T-cell (primary cell): ENCODE data around the gene ARHGAP25. TPM values are rescaled to one million over a fixed set of nuclear protein-coding genes. Genes with fewer than 3 reads are reported as not detected.
"Not testable (repeated sequence)": the region's sequence is repeated elsewhere in the genome, so short reads cannot be mapped to it uniquely, and the experiment has no call there.

Experiments used
- ATAC-seq, 4 experiments: fragments of 200-7000 bp in 3 of 4; fragments of 150-1000 bp in 1 of 4; cut with Tn5 transposase; replicated peaks in 1 of 4; 1 replicate in 3 of 4; 2 replicates in 1 of 4; pipeline ENCODE4 v1.10.0; 2021; ENCODE audit warnings: moderate library complexity in 3 of 4, mild to moderate bottlenecking in 2 of 4, moderate number of reproducible peaks in 1 of 4
- CTCF ChIA-PET, 2 donors: fragments of 300-600 bp; sonication (Branson Sonifier 250); formaldehyde crosslinking; loops; one replicate each; lab custom pipeline; 2022; ENCODE audit warnings: antibody characterized with exemption in 2 of 2; lab: Charles Lee
- POLR2A ChIA-PET, 2 donors: fragments of 300-600 bp; sonication (Branson Sonifier 250); formaldehyde crosslinking; loops; one replicate each; lab custom pipeline; 2022; ENCODE audit warnings: antibody characterized with exemption in 2 of 2; lab: Charles Lee
- DNase-seq, 35 experiments: peaks; one replicate each; pipeline versions ENCODE4 v3.0.0 to v3.0.0-alpha.2; 2013 to 2023
- H3K27ac ChIP-seq: one replicate; pipeline ENCODE4 v1.5.1; 2013; ENCODE audit warnings: low read length
- H3K27me3 ChIP-seq, 2 experiments: replicated peaks in 1 of 2; 1 replicate in 1 of 2; 2 replicates in 1 of 2; pipeline versions ENCODE4 v1.6.1 to v1.7.0; 2013; ENCODE audit warnings: low read length in 1 of 2, mixed read lengths in 1 of 2; ENCODE audit not compliant: control insufficient read depth in 2 of 2, insufficient read depth in 2 of 2; ENCODE audit errors: extremely low read depth in 1 of 2
- H3K36me3 ChIP-seq, 2 donors: 1 replicate in 1 of 2; 2 replicates in 1 of 2; pipeline versions ENCODE4 v1.6.1 to v1.7.0; 2013; ENCODE audit warnings: low read length in 1 of 2; ENCODE audit not compliant: control insufficient read depth in 2 of 2, insufficient read depth in 1 of 2; ENCODE audit errors: extremely low read depth in 1 of 2
- H3K4me1 ChIP-seq, 2 experiments: 1 replicate in 1 of 2; 2 replicates in 1 of 2; pipeline versions ENCODE4 v1.6.1 to v1.7.0; 2013; ENCODE audit warnings: low read length in 2 of 2, mixed read lengths in 1 of 2; ENCODE audit not compliant: insufficient read depth in 2 of 2, control insufficient read depth in 1 of 2; ENCODE audit errors: extremely low read depth in 1 of 2
- H3K4me3 ChIP-seq, 2 donors: 1 replicate in 1 of 2; 2 replicates in 1 of 2; pipeline versions ENCODE4 v1.5.1 to v1.7.0; 2013; ENCODE audit warnings: mild to moderate bottlenecking in 2 of 2, low read length in 1 of 2, moderate library complexity in 1 of 2; ENCODE audit not compliant: control insufficient read depth in 1 of 2; ENCODE audit errors: extremely low read depth in 1 of 2
- H3K9me3 ChIP-seq: 2 replicates; pipeline ENCODE4 v1.7.0; 2013
- H3K27ac Mint-ChIP-seq, 2 donors: one replicate each; pipeline ENCODE4 v1.8.0; 2020 to 2021; ENCODE audit warnings: mild to moderate bottlenecking in 2 of 2, mixed read lengths in 2 of 2
- H3K27me3 Mint-ChIP-seq, 2 donors: one replicate each; pipeline ENCODE4 v1.8.0; 2021 to 2022; ENCODE audit warnings: mixed read lengths in 2 of 2
- H3K36me3 Mint-ChIP-seq: one replicate; pipeline ENCODE4 v1.8.0; 2021; ENCODE audit warnings: mixed read lengths
- H3K4me1 Mint-ChIP-seq, 3 donors: one replicate each; pipeline ENCODE4 v1.8.0; 2020 to 2022; ENCODE audit warnings: mixed read lengths in 3 of 3, mild to moderate bottlenecking in 1 of 3
- H3K4me3 Mint-ChIP-seq, 3 donors: one replicate each; pipeline ENCODE4 v1.8.0; 2020 to 2022; ENCODE audit warnings: mild to moderate bottlenecking in 3 of 3, mixed read lengths in 3 of 3, moderate library complexity in 3 of 3
- H3K9me3 Mint-ChIP-seq, 3 donors: one replicate each; pipeline ENCODE4 v1.8.0; 2020 to 2022; ENCODE audit warnings: mixed read lengths in 3 of 3
- WGBS: methylation state at CpG from one replicate; pipeline ENCODE4 v1.1.5; 2013; ENCODE audit warnings: missing lambda C conversion rate; ENCODE audit not compliant: insufficient coverage; 5-methylcytosine and 5-hydroxymethylcytosine counted together
- total RNA-seq, 35 experiments: library from RNA in 6 of 35; stranded (reverse) in 6 of 35; fragments of 120-200 nt in 1 of 35; gene quantifications; one replicate each; pipeline versions ENCODE4 v1.2.1 to v1.2.4 and lab custom pipeline; 2013 to 2026

ARHGAP25 gene
- total RNA-seq, 5 donors from 2014 or later (not counting 1 experiment from before 2014, with no cell fraction given) = 103 to 134 (median 123) TPM

DNA sequence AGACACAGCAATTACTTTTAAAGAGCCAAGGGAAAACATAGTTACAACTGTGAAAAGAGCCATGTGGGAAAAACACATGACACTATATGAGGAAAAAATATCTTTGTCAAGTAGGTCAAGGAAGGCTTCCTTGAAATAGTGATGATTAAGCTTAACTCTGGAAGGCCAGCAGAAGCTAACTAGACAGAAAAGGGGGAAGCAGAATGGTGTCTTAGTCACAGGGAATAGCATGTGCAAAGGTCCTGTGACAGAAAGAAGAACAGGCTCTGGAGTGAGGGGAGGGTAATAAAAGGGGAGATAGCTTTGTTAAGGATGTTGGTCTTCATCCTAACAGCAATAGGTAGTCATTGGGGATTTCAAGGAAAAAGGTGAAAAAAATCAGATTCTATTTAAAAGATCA is 64.0 kb downstream of the ARHGAP25 start:
- no peaks in the 10 kb centered on the region for H3K27me3 ChIP-seq
- POLR2A ChIA-PET = interaction anchor here (0.6 to 0.7 kb wide), 2 partner anchors 20 to 39 kb away, joined by 4 to 6 read pairs; no protein-coding TSS in a partner anchor
- no peak overlapping the region for H3K4me3 ChIP-seq
- peak overlapping the region; percentile 84 to 90 for H3K27ac Mint-ChIP-seq
- H3K36me3 Mint-ChIP-seq = peaks cover 64% of the 10 kb centered on the region
- no peaks in the 10 kb centered on the region for H3K9me3 ChIP-seq
- DNase-seq = no peak
- no peaks in the 10 kb centered on the region for H3K27me3 Mint-ChIP-seq
- H3K36me3 ChIP-seq = peaks cover 8 to 67% of the 10 kb centered on the region in 2 donors
- no peak for ATAC-seq
- peaks cover 67 to 78% (median 74%) of the 10 kb centered on the region in 3 donors for H3K4me1 Mint-ChIP-seq
- peak overlapping the region in 2 of 3 donors; percentile 7 to 49 for H3K4me3 Mint-ChIP-seq
- peak overlapping the region; percentile 0 for H3K27ac ChIP-seq
- H3K9me3 Mint-ChIP-seq = peaks cover 0 to 5% (median 4%) of the 10 kb centered on the region in 3 donors
- CTCF ChIA-PET = interaction anchor here (0.5 to 1.7 kb wide), 5 partner anchors 34 to 236 kb away, joined by 3 to 6 read pairs (median 5); no protein-coding TSS in a partner anchor
- H3K4me1 ChIP-seq = peaks cover 20 to 31% of the 10 kb centered on the region in 2 experiments

DNA sequence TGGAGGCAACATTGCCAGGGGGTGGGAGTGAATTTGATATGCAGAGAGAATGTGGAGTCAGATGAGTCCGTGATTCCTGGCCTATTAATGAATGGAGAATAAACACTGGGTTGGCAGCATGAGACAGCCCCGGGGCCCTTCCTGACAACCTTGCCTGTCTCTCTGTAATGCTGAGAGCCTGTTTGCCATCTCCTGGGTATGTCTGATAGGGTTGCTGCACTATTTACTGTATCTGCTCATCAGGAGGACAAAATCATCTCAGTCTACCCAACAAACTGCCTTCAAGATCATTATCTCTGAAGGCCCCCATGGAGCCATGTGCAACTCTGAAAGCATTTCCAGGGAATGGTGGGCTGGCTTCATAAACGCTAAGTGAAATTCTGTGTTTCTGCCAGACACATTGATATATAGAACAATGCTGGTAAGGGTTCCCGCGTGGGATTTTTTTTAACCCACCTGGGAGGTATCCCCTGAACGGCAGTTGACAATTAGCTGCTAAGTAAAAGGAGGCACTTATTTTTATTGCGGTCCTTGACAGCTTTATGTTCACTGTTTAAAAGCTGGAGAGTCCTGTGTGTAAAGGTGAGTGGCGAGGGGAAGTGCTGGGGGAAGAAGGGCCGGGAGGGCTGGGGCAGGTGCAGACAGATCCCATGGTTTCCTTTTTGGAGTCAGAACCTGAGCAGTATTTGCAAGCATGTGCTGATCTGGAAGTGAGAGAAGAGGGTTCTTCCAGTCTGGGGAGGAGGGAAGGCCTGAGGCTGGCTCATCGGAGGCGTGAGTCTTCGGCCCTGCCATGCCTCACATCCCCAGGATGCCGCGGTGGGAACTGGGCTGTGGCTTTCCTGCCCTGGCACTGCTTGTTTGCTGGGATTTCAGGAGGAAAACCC is 64.8 kb downstream of the ARHGAP25 start:
- Histone ChIP-seq H3K9me3 (no peaks in the 10 kb centered on the region), H3K4me3 (no peak overlapping the region), H3K27me3 (no peaks in the 10 kb centered on the region), H3K27ac (peak overlapping the region; percentile 25), H3K36me3 (peaks cover 11 to 72% of the 10 kb centered on the region in 2 donors), H3K4me1 (peaks cover 17 to 31% of the 10 kb centered on the region in 2 experiments)
- 98% methylated on average over 11 of the region's 14 CpGs for WGBS
- ChIA-PET CTCF (interaction anchor here (0.5 to 1.7 kb wide), 3 partner anchors 47 to 237 kb away, joined by 3 to 6 read pairs (median 5); no protein-coding TSS in a partner anchor), POLR2A (interaction anchor here in 1 of 2 donors (0.7 kb wide), 1 partner anchor 19 kb away, joined by 6 read pairs; no protein-coding TSS in a partner anchor)
- Mint-ChIP-seq H3K36me3 (peaks cover 61% of the 10 kb centered on the region), H3K27me3 (no peaks in the 10 kb centered on the region), H3K9me3 (peaks cover 0 to 5% (median 4%) of the 10 kb centered on the region in 3 donors), H3K27ac (peak overlapping the region; percentile 84 to 90), H3K4me3 (no peak overlapping the region), H3K4me1 (peaks cover 59 to 72% (median 68%) of the 10 kb centered on the region in 3 donors)
- ATAC-seq = no peak
- DNase-seq = no peak

DNA sequence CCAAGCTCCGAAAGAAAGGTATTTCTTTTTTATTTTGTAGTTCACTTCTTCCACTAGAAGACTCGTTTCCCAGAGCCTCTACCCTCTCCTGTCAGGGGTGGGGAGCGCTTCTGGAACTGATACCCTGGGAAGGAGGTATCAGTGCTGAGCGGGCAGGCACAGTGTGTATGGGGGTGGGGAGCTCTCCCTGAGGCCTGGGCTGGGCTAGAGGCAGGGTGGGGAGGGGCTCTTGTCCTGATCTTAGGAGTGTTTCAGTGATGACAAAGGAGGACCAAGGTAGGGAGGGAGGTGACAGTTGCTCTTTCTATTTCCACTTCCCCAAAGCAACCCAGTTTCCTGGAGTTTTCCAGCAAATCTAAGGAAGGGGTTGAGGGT is 65.4 kb downstream of the ARHGAP25 start:
- ChIA-PET POLR2A (no interaction called here), CTCF (interaction anchor here in 1 of 2 donors (1.7 kb wide), 1 partner anchor 48 kb away, joined by 5 read pairs; no protein-coding TSS in a partner anchor)
- peaks cover 55% of the 10 kb centered on the region for H3K36me3 Mint-ChIP-seq
- no peak for DNase-seq
- no peak for ATAC-seq
- H3K9me3 Mint-ChIP-seq = peaks cover 0 to 5% (median 4%) of the 10 kb centered on the region in 3 donors
- Histone ChIP-seq H3K9me3 (no peaks in the 10 kb centered on the region), H3K27ac (peak overlapping the region; percentile 25), H3K36me3 (peaks cover 12 to 78% of the 10 kb centered on the region in 2 donors), H3K4me3 (no peak overlapping the region), H3K27me3 (no peaks in the 10 kb centered on the region), H3K4me1 (peaks cover 14 to 31% of the 10 kb centered on the region in 2 experiments)
- peak overlapping the region; percentile 83 for H3K27ac Mint-ChIP-seq
- no peak overlapping the region for H3K4me3 Mint-ChIP-seq
- WGBS = no CpG with 5 or more reads among the region's 4 CpGs
- H3K4me1 Mint-ChIP-seq = peaks cover 58 to 71% (median 68%) of the 10 kb centered on the region in 3 donors
- H3K27me3 Mint-ChIP-seq = no peaks in the 10 kb centered on the region

DNA sequence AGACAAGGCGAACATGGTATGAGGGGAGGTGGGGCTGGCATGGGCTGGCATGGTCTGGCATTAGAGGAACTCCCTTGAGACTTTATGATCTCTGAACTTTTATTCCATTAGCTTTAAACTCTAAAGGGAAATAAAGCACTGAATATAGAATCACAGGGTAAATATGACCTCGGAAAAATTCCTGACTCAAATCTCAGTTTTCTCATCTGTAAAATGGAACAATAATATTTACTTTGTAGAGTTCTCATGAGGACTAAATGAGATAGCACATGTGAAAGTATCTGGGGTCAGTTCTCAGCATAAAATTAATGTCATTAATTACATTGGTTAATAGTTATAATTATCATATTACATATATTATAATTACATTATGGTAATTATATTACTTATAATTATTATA is 65.9 kb downstream of the ARHGAP25 start:
- peak overlapping the region; percentile 83 for H3K27ac Mint-ChIP-seq
- ATAC-seq (no peak), DNase-seq (no peak)
- peaks cover 50% of the 10 kb centered on the region for H3K36me3 Mint-ChIP-seq
- peaks cover 9 to 31% of the 10 kb centered on the region in 2 experiments for H3K4me1 ChIP-seq
- no peak overlapping the region for H3K4me3 Mint-ChIP-seq
- H3K9me3 ChIP-seq = no peaks in the 10 kb centered on the region
- H3K27ac ChIP-seq = peak overlapping the region; percentile 25
- peaks cover 0 to 5% (median 4%) of the 10 kb centered on the region in 3 donors for H3K9me3 Mint-ChIP-seq
- no peaks in the 10 kb centered on the region for H3K27me3 Mint-ChIP-seq
- H3K36me3 ChIP-seq = peaks cover 12 to 83% of the 10 kb centered on the region in 2 donors
- H3K4me3 ChIP-seq = no peak overlapping the region
- POLR2A ChIA-PET = no interaction called here
- CTCF ChIA-PET = no interaction called here
- no peaks in the 10 kb centered on the region for H3K27me3 ChIP-seq
- peaks cover 58 to 70% (median 68%) of the 10 kb centered on the region in 3 donors for H3K4me1 Mint-ChIP-seq
- WGBS = no CpG with 5 or more reads among the region's 2 CpGs

DNA sequence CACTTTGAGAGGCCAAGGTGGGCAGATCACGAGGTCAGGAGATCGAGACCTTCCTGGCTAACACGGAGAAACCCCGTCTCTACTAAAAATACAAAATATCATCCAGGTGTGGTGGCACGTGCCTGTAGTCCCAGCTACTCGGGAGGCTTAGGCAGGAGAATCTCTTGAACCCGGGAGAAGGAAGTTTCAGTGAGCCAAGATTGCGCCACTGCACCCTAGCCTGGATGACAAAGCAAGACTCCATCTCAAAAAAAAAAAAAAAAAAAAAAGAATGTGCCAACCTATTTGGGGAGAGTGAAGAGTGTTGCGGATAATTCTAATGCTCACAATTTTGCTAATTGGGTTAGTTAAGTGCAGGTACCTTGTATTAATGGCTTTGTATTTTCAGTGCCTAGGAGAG is 67.5 kb downstream of the ARHGAP25 start:
- H3K36me3 ChIP-seq = peaks cover 12 to 92% of the 10 kb centered on the region in 2 donors
- Mint-ChIP-seq H3K4me1 (peaks cover 49 to 65% (median 63%) of the 10 kb centered on the region in 3 donors), H3K27ac (peak overlapping the region in 1 of 2 donors; percentile 83), H3K36me3 (peaks cover 49% of the 10 kb centered on the region)
- POLR2A ChIA-PET, H3K9me3 Mint-ChIP-seq, H3K27ac ChIP-seq, ATAC-seq, DNase-seq, H3K4me3 ChIP-seq, H3K9me3 ChIP-seq, H3K27me3 ChIP-seq, H3K4me3 Mint-ChIP-seq, H3K27me3 Mint-ChIP-seq: not testable (repeated sequence)
- WGBS = 98% methylated on average over 4 of the region's 9 CpGs
- CTCF ChIA-PET = interaction anchor here (0.7 to 1.1 kb wide), 2 partner anchors 51 to 94 kb away, joined by 4 to 10 read pairs; no protein-coding TSS in a partner anchor
- peaks cover 0 to 25% of the 10 kb centered on the region in 2 experiments for H3K4me1 ChIP-seq

DNA sequence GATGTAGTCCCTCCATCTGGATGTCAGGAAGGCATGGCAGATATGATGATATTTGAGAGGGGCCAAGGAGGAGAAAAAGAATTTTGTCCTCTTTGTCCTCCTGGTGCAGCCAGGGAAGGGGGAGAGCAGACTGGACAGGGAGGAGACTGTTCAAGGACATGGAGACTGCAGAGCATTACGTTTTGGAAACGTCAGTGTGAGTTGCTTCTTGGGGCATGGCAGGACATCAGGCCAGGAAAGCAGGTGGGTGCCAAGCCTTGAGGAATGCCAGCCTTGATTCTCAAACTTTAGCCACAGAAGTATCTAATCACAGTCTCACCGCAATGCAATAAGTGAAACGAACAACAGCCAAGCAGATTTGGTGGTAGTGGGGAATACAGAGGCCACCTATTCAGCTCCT is 70.4 kb downstream of the ARHGAP25 start:
- Histone ChIP-seq H3K27ac (no peak overlapping the region), H3K36me3 (peaks cover 4 to 92% of the 10 kb centered on the region in 2 donors), H3K4me3 (no peak overlapping the region), H3K4me1 (peaks cover 0 to 34% of the 10 kb centered on the region in 2 experiments), H3K27me3 (no peaks in the 10 kb centered on the region), H3K9me3 (no peaks in the 10 kb centered on the region)
- ATAC-seq = no peak
- WGBS = 92% methylated on average over 2 of the region's 4 CpGs
- Mint-ChIP-seq H3K4me3 (no peak overlapping the region), H3K9me3 (no peaks in the 10 kb centered on the region), H3K27me3 (no peaks in the 10 kb centered on the region), H3K4me1 (peaks cover 53 to 66% (median 62%) of the 10 kb centered on the region in 3 donors), H3K27ac (no peak overlapping the region), H3K36me3 (peaks cover 46% of the 10 kb centered on the region)
- DNase-seq = no peak
- CTCF ChIA-PET = interaction anchor here in 1 of 2 donors (1.2 kb wide), 1 partner anchor 96 kb away, joined by 3 read pairs; no protein-coding TSS in a partner anchor
- POLR2A ChIA-PET = no interaction called here
